Endothelial cell of umbilical vein (primary cell): ENCODE data around the gene RFX6. TPM values are rescaled to one million over a fixed set of nuclear protein-coding genes. Genes with fewer than 3 reads are reported as not detected.

Experiments used
- BruUV-seq: library from RNA; stranded (reverse); fragments of 400-500 nt; replicated peaks from 2 replicates; lab custom pipeline; 2021; lab: Mats Ljungman, UMichigan
- CTCF ChIA-PET: fragments of 300-600, 350-600 bp; sonication (Branson Sonifier 250); formaldehyde crosslinking; loops from one replicate; lab custom pipeline; 2021; ENCODE audit warnings: antibody characterized with exemption, inconsistent platforms; lab: Charles Lee
- POLR2A ChIA-PET: fragments of 300-600, 350-600 bp; sonication (Branson Sonifier 250); formaldehyde crosslinking; loops from one replicate; lab custom pipeline; 2021; ENCODE audit warnings: antibody characterized with exemption, inconsistent platforms; lab: Charles Lee
- DNase-seq: peaks from one replicate; pipeline ENCODE4 v3.0.0-alpha.2; 2011; ENCODE audit warnings: low read depth, low spot score
- FAIRE-seq: peaks from 2 replicates; lab custom pipeline; 2011; peaks lifted over from hg19 to GRCh38; lab: Jason Lieb, UNC
- H2AFZ ChIP-seq: 2 replicates; pipeline ENCODE4 v1.6.0; 2012; ENCODE audit warnings: low read depth, low read length, control low read depth, inconsistent platforms
- H3K27ac ChIP-seq: 2 replicates; pipeline ENCODE4 v1.5.1; 2011; ENCODE audit warnings: low read depth, mild to moderate bottlenecking, control low read depth, low read length, moderate library complexity; ENCODE audit not compliant: insufficient read depth
- H3K27me3 ChIP-seq, 2 experiments: 2 replicates each; pipeline versions ENCODE4 v1.6.0 to v1.6.1; 2011; ENCODE audit warnings: low read length in 2 of 2, mixed read lengths in 1 of 2; ENCODE audit not compliant: control insufficient read depth in 2 of 2, insufficient read depth in 2 of 2
- H3K36me3 ChIP-seq, 2 experiments: 2 replicates in 1 of 2; 3 replicates in 1 of 2; pipeline ENCODE4 v1.5.1; 2011; ENCODE audit warnings: low read length in 2 of 2, mild to moderate bottlenecking in 1 of 2, moderate library complexity in 1 of 2; ENCODE audit not compliant: control insufficient read depth in 2 of 2, insufficient read depth in 2 of 2; ENCODE audit errors: extremely low read depth in 1 of 2
- H3K4me1 ChIP-seq: 3 replicates; pipeline ENCODE4 v1.5.1; 2011; ENCODE audit warnings: mild to moderate bottlenecking, low read length; ENCODE audit not compliant: control insufficient read depth, insufficient read depth; ENCODE audit errors: extremely low read depth
- H3K4me2 ChIP-seq: 2 replicates; pipeline ENCODE4 v1.6.1; 2011; ENCODE audit warnings: low read length, control low read depth, mixed read lengths; ENCODE audit not compliant: insufficient read depth
- H3K4me3 ChIP-seq, 3 experiments: fragments of 200-600 bp in 1 of 3; sonication (generic), shearing (Covaris generic) in 1 of 3; replicated peaks in 1 of 3; 2 replicates each; pipeline ENCODE4 v1.5.1; 2011 to 2016; ENCODE audit warnings: control low read depth in 3 of 3, low read length in 3 of 3, mild to moderate bottlenecking in 2 of 3, inconsistent platforms in 1 of 3, low read depth in 1 of 3, moderate library complexity in 1 of 3; ENCODE audit not compliant: insufficient read depth in 1 of 3
- H3K79me2 ChIP-seq: 2 replicates; pipeline ENCODE4 v1.6.0; 2012; ENCODE audit warnings: low read length, inconsistent platforms; ENCODE audit not compliant: control insufficient read depth, insufficient read depth
- H3K9ac ChIP-seq: replicated peaks from 2 replicates; pipeline ENCODE3; 2011; ENCODE audit warnings: low read length, control low read depth; ENCODE audit not compliant: insufficient read depth; ENCODE audit errors: extremely low read depth
- H3K9me1 ChIP-seq: replicated peaks from 3 replicates; pipeline ENCODE4 v1.6.0; 2011; ENCODE audit warnings: mild to moderate bottlenecking, low read length; ENCODE audit not compliant: control insufficient read depth, insufficient read depth; ENCODE audit errors: extremely low read depth
- H3K9me3 ChIP-seq: replicated peaks from 2 replicates; pipeline ENCODE4 v1.5.1; 2012; ENCODE audit warnings: low read length, inconsistent platforms; ENCODE audit not compliant: control insufficient read depth, insufficient read depth
- H4K20me1 ChIP-seq: replicated peaks from 2 replicates; pipeline ENCODE3; 2011; ENCODE audit warnings: mild to moderate bottlenecking, low read length; ENCODE audit not compliant: control insufficient read depth, insufficient read depth; ENCODE audit errors: extremely low read depth
- CTCF ChIP-seq, 2 donors: IDR thresholded peaks; 1 replicate in 1 of 2; 2 replicates in 1 of 2; pipeline ENCODE4 v1.5.1; 2011; ENCODE audit warnings: low read length in 2 of 2, mild to moderate bottlenecking in 2 of 2, moderate library complexity in 2 of 2, control low read depth in 1 of 2, inconsistent platforms in 1 of 2, low read depth in 1 of 2; ENCODE audit not compliant: insufficient read depth in 1 of 2; ENCODE audit errors: extremely low read depth in 1 of 2
- EZH2 ChIP-seq: IDR thresholded peaks from 2 replicates; pipeline ENCODE4 v1.6.1; 2012; ENCODE audit warnings: borderline replicate concordance, low read depth, mild to moderate bottlenecking, moderate library complexity, low read length, inconsistent platforms; ENCODE audit not compliant: severe bottlenecking
- FOS ChIP-seq: IDR thresholded peaks from 2 replicates; pipeline ENCODE4 v1.6.1; 2011; ENCODE audit warnings: mild to moderate bottlenecking, low read length, moderate library complexity, borderline replicate concordance; ENCODE audit not compliant: insufficient read depth
- GATA2 ChIP-seq: IDR thresholded peaks from 2 replicates; pipeline ENCODE4 v1.7.0; 2011; ENCODE audit warnings: low read depth, mild to moderate bottlenecking, moderate library complexity, mixed read lengths, low read length; ENCODE audit not compliant: insufficient read length, insufficient read depth
- JUN ChIP-seq: IDR thresholded peaks from 2 replicates; pipeline ENCODE4 v1.6.1; 2011; ENCODE audit warnings: borderline replicate concordance, low read depth; ENCODE audit not compliant: insufficient read length, insufficient read depth
- MYC ChIP-seq: IDR thresholded peaks from one replicate; pipeline ENCODE4 v1.6.1; 2011; ENCODE audit warnings: mild to moderate bottlenecking, low read depth, low read length
- POLR2A ChIP-seq: IDR thresholded peaks from 2 replicates; pipeline ENCODE4 v1.6.1; 2012; ENCODE audit warnings: low read depth, mild to moderate bottlenecking, control low read depth, low read length
- POLR2AphosphoS5 ChIP-seq: IDR thresholded peaks from 2 replicates; pipeline ENCODE4 v1.6.1; 2012; ENCODE audit warnings: low read depth, mild to moderate bottlenecking, control low read depth, low read length, moderate library complexity; ENCODE audit not compliant: insufficient read depth
- dilution Hi-C: fragments of 300-500 bp; cut with MboI; formaldehyde crosslinking; loops from one replicate; pipeline ENCODE4 v1.15.0; 2019; ENCODE audit warnings: low sequenced_read_pairs; ENCODE audit not compliant: extremely low pct_ligation_motif_present
- intact Hi-C: fragments of 100-400 bp; cut with micrococcal nuclease; formaldehyde crosslinking; loops from one replicate; pipeline ENCODE4 v1.10.0; 2022
- polyA plus RNA-seq, 4 experiments: library from polyadenylated mRNA; depleted of rRNA in 3 of 4; stranded (reverse) in 3 of 4; unstranded in 1 of 4; fragments of >200 nt; gene quantifications; 2 replicates each; pipeline versions ENCODE4 v1.2.1 to v1.2.3, GENCODE V29; 2011 to 2012; ENCODE audit warnings: missing spikeins in 1 of 4
- total RNA-seq: library from RNA; stranded (reverse); gene quantifications from 2 replicates; pipeline ENCODE4 v1.2.3, GENCODE V29; 2021
- TF ChIP-seq, protein P1 (sequence below): IDR thresholded peaks from 2 replicates; pipeline ENCODE4 v1.6.1; 2011; ENCODE audit not compliant: insufficient read depth, insufficient read length

Gene RFX6
- total and polyA plus RNA-seq, 2 donors (not counting 3 experiments of a cell fraction or from before 2014, with no cell fraction given), result not detected

DNA sequence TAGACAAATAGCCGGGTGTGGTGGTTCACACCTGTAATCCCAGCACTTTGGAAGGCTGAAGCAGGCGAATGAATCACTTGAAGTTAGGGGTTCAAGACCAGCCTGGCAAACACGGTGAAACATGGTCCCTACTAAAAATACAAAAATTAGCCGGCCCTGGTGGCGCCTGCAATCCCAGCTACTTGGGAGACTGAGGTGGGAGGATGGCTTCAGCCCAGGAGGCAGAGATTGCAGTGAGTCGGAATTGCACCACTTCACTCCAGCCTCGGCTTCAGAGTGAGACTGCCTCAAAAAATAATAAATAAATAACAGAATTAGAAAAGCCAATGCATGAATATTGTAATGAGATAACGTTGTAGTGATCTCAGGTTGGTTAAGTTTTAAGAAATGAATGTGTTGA lies 61.3 kb downstream of the RFX6 start:
- H3K9ac ChIP-seq, result no peak overlapping the region
- H3K27me3 ChIP-seq, result peaks cover 0 to 2% of the 10 kb centered on the region in 2 experiments
- H4K20me1 ChIP-seq, result no peaks in the 10 kb centered on the region
- H3K9me3 ChIP-seq, result no peaks in the 10 kb centered on the region
- no peaks in the 10 kb centered on the region for H3K79me2 ChIP-seq
- DNase-seq, result no peak
- BruUV-seq, result no TSS peak
- ChIA-PET POLR2A (no interaction called here), CTCF (no interaction called here)
- dilution Hi-C loops (no loop called here), intact Hi-C loops (no loop called here)
- H3K4me3 ChIP-seq, result no peak overlapping the region
- no peak overlapping the region for H2AFZ ChIP-seq
- H3K27ac ChIP-seq, result no peak overlapping the region
- FAIRE-seq, result no peak
- TF ChIP-seq GATA2 (no peak), POLR2A (no peak), MYC (no peak), CTCF (IDR thresholded peaks at IDR 0.05; ENCODE audit: extremely low read depth in 1 of 2, insufficient read depth in 1 of 2, low read depth in 1 of 2, low read length in 2 of 2) (no peak), EZH2 (no peak), JUN (no peak), FOS (no peak), POLR2AphosphoS5 (no peak)
- TF ChIP-seq, protein P1, sequence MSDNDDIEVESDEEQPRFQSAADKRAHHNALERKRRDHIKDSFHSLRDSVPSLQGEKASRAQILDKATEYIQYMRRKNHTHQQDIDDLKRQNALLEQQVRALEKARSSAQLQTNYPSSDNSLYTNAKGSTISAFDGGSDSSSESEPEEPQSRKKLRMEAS, result no peak
- H3K4me1 ChIP-seq, result no peaks in the 10 kb centered on the region
- no peaks in the 10 kb centered on the region for H3K36me3 ChIP-seq
- H3K9me1 ChIP-seq, result no peaks in the 10 kb centered on the region
- H3K4me2 ChIP-seq, result no peak overlapping the region
